PC-3 (cell line): ENCODE measurements around the gene CTNNA2.

Experiments used
- CTCF ChIP-seq: fragments of 300-600 bp; sonication (generic); conservative IDR thresholded peaks from 2 replicates; pipeline ENCODE4 v1.5.1; 2017; ENCODE audit warnings: antibody characterized with exemption, low read depth, mild to moderate bottlenecking, low read length
- EZH2phosphoT487 ChIP-seq: fragments of 300-600 bp; sonication (generic); IDR thresholded peaks from 2 replicates; pipeline ENCODE4 v1.6.1; 2018; ENCODE audit warnings: mild to moderate bottlenecking, antibody characterized with exemption, low read length, borderline replicate concordance

- no peak for TF ChIP-seq CTCF
- TF ChIP-seq EZH2phosphoT487: no peak
Observed at GRCh38 chr2:79938648-79939047, 425.8 kb downstream of the CTNNA2 start.
